Activated CD8-positive, alpha-beta T cell treated with anti-CD3 and anti-CD28 coated beads for 36 hours (primary cell): ENCODE data around the gene RFXANK. TPM values are rescaled to one million over a fixed set of nuclear protein-coding genes. Genes with fewer than 3 reads are reported as not detected.

Experiments
- ATAC-seq: fragments of 200-7000 bp; cut with Tn5 transposase; one replicate; pipeline ENCODE4 v1.10.0; 2021; ENCODE audit warnings: mild to moderate bottlenecking, moderate library complexity
- CTCF ChIA-PET: fragments of 350-600 bp; sonication (Branson Sonifier 250); formaldehyde crosslinking; loops from one replicate; lab custom pipeline; 2021; ENCODE audit warnings: antibody characterized with exemption; lab: Charles Lee
- POLR2A ChIA-PET: fragments of 350-600 bp; sonication (Branson Sonifier 250); formaldehyde crosslinking; loops from one replicate; lab custom pipeline; 2021; ENCODE audit warnings: antibody characterized with exemption; lab: Charles Lee
- DNase-seq: peaks from one replicate; pipeline ENCODE4 v3.0.0-alpha.2; 2020
- H3K27ac Mint-ChIP-seq: one replicate; pipeline ENCODE4 v1.8.0; 2021; ENCODE audit warnings: mild to moderate bottlenecking, mixed read lengths
- H3K27me3 Mint-ChIP-seq: one replicate; pipeline ENCODE4 v1.8.0; 2021; ENCODE audit warnings: mixed read lengths
- H3K36me3 Mint-ChIP-seq: one replicate; pipeline ENCODE4 v1.8.0; 2021; ENCODE audit warnings: low read depth, mixed read lengths
- H3K4me1 Mint-ChIP-seq: one replicate; pipeline ENCODE4 v1.8.0; 2021; ENCODE audit warnings: low read depth, mixed read lengths
- H3K4me3 Mint-ChIP-seq: one replicate; pipeline ENCODE4 v1.8.0; 2021; ENCODE audit warnings: mild to moderate bottlenecking, moderate library complexity, mixed read lengths
- H3K9me3 Mint-ChIP-seq: one replicate; pipeline ENCODE4 v1.8.0; 2021; ENCODE audit warnings: mixed read lengths
- CTCF ChIP-seq: fragments of 200-600 bp; IDR thresholded peaks from one replicate; pipeline ENCODE4 v1.8.0; 2022; ENCODE audit warnings: antibody characterized with exemption, mild to moderate bottlenecking
- intact Hi-C: fragments of 100-400 bp; cut with micrococcal nuclease; formaldehyde crosslinking; loops from one replicate; pipeline ENCODE4 v1.10.0; 2022
- total RNA-seq, 2 experiments: library from RNA; stranded (reverse); gene quantifications; one replicate each; pipeline ENCODE4 v1.2.3, GENCODE V29; 2021

RFXANK gene
- total RNA-seq, 2 experiments from 2014 or later = 61.4 to 68.5 TPM

GRCh38 chr19:19240476-19240875, 48.4 kb downstream of the RFXANK start:
- H3K9me3 Mint-ChIP-seq = peaks cover 8% of the 10 kb centered on the region
- no peak overlapping the region for H3K4me3 Mint-ChIP-seq
- peaks cover 2% of the 10 kb centered on the region for H3K36me3 Mint-ChIP-seq
- H3K27me3 Mint-ChIP-seq = peaks cover 10% of the 10 kb centered on the region
- no peak for DNase-seq
- ChIA-PET CTCF (no interaction called here), POLR2A (no interaction called here)
- TF ChIP-seq CTCF = no peak
- H3K4me1 Mint-ChIP-seq = no peaks in the 10 kb centered on the region
- ATAC-seq = no peak
- intact Hi-C loops = no loop called here
- H3K27ac Mint-ChIP-seq = no peak overlapping the region

- no peak overlapping the region for H3K4me3 Mint-ChIP-seq
- no peak overlapping the region for H3K27ac Mint-ChIP-seq
- H3K27me3 Mint-ChIP-seq = peaks cover 25% of the 10 kb centered on the region
- ChIA-PET POLR2A (interaction anchor here (0.6 kb wide), 1 partner anchor 70 kb away, joined by 3 read pairs; the partner anchor contains the start of gene SUGP1), CTCF (no interaction called here)
- TF ChIP-seq CTCF = no peak
- intact Hi-C loops = no loop called here
- ATAC-seq (no peak), DNase-seq (no peak)
- no peaks in the 10 kb centered on the region for H3K4me1 Mint-ChIP-seq
- no peaks in the 10 kb centered on the region for H3K9me3 Mint-ChIP-seq
- no peaks in the 10 kb centered on the region for H3K36me3 Mint-ChIP-seq
Observed at GRCh38 chr19:19250196-19250801, 58.2 kb downstream of the RFXANK start.

Other genes starting within 250 kb of the RFXANK start
- 100 to 1,000 TPM; 104 to 112 TPM for gene SUGP2, start 158.7 kb upstream of the RFXANK start, total RNA-seq
- 10 to 100 TPM; 34.2 to 42.8 TPM for gene ARMC6, start 158.7 kb upstream of the RFXANK start, total RNA-seq
- 10 to 100 TPM; 10.9 to 11.1 TPM for gene SLC25A42, start 128.3 kb upstream of the RFXANK start, total RNA-seq
- 10 to 100 TPM; 24.4 to 26.2 TPM for gene TMEM161A, start 53.8 kb upstream of the RFXANK start, total RNA-seq
- gene MEF2B, start 22.0 kb upstream of the RFXANK start, total RNA-seq = 1 to 10 TPM; 1.4 to 2.6 TPM
- gene BORCS8, start 106 bp upstream of the RFXANK start, total RNA-seq = 10 to 100 TPM; 20.8 to 22.2 TPM
- 10 to 100 TPM; 37.8 to 40.0 TPM for gene NR2C2AP, start 11.2 kb downstream of the RFXANK start, total RNA-seq
- gene NCAN, start 19.7 kb downstream of the RFXANK start, total RNA-seq = not detected
- not detected for gene TM6SF2, start 81.0 kb downstream of the RFXANK start, total RNA-seq
- gene SUGP1, start 128.3 kb downstream of the RFXANK start, total RNA-seq = 10 to 100 TPM; 42.8 to 51.3 TPM
- gene MAU2, start 128.6 kb downstream of the RFXANK start, total RNA-seq = 10 to 100 TPM; 38.4 to 39.4 TPM
- 100 to 1,000 TPM; 132 to 136 TPM for gene GATAD2A, start 213.4 kb downstream of the RFXANK start, total RNA-seq